ENCODE results near the gene PRKACB. TPM values are rescaled to one million over a fixed set of nuclear protein-coding genes. Genes with fewer than 3 reads are reported as not detected.

PRKACB gene
- total RNA-seq, 1 experiment from 2014 or later = 135 TPM

DNA sequence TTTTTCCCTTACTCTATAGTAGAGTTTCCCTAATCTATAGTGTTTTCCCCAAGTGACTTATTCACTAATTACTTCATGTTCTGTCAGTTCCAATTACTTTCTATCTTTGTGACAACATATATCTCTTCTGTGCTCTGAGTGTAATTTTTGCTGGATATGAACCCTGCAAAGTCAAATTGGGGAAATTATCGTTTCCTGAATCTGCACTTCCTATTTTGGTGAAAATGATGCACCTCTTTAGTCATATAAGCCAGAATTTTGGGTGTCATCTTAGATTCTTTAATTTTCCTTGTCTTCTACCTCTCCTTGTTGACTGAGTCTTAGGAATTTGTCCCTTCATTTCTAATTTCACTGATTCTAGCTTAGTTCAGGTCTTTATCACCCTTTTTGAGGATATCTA, 33.4 kb upstream of the PRKACB start:
- no TSS peak for BruUV-seq (replicated peaks)
- ATAC-seq = no peak
- Histone ChIP-seq H3K4me1 (ENCODE audit: control insufficient read depth in 1 of 2, insufficient read depth in 2 of 2, low read length in 2 of 2) (peaks cover 3 to 9% of the 10 kb centered on the region in 2 experiments), H2AFZ (ENCODE audit: low read depth, low read length, poor library complexity, severe bottlenecking) (no peak overlapping the region), H3K27me3 (ENCODE audit: insufficient read depth, low read length) (no peaks in the 10 kb centered on the region), H3K4me3 (replicated peaks in 1 of 2; ENCODE audit: low read depth in 1 of 2, low read length in 2 of 2) (no peak overlapping the region), H3K9me2 (ENCODE audit: insufficient read depth) (no peaks in the 10 kb centered on the region), H3K4me2 (ENCODE audit: low read length) (no peak overlapping the region), H4K20me1 (ENCODE audit: insufficient read depth) (no peaks in the 10 kb centered on the region), H3K27ac (ENCODE audit: low read depth, low read length) (no peak overlapping the region), H3K9ac (ENCODE audit: low read length) (no peak overlapping the region), H3K36me3 (ENCODE audit: control insufficient read depth in 1 of 2, insufficient read depth in 2 of 2, low read length in 2 of 2) (no peaks in the 10 kb centered on the region), H3K79me2 (ENCODE audit: insufficient read depth, low read length) (no peaks in the 10 kb centered on the region), H3K9me3 (ENCODE audit: control insufficient read depth in 1 of 2, insufficient read depth in 1 of 2, low read depth in 1 of 2, low read length in 2 of 2) (no peaks in the 10 kb centered on the region)
- ChIA-PET CTCF (no interaction called here), POLR2A (no interaction called here), RAD21 (ENCODE audit: low non-redundant PET in 1 of 2, low total read pairs in 2 of 2, uncharacterized antibody in 2 of 2, unreplicated experiment in 2 of 2) (no interaction called here)
- TF ChIP-seq ZFX (IDR thresholded peaks at IDR 0.05) (no peak), SP1 (IDR thresholded peaks at IDR 0.05; ENCODE audit: low read depth) (no peak), ZNF274 (IDR thresholded peaks at IDR 0.05; ENCODE audit: low read depth, low read length) (no peak), CTCF (IDR thresholded peaks at IDR 0.05 in 2 of 3, conservative IDR thresholded peaks at IDR 0.05 in 1 of 3; ENCODE audit: borderline replicate concordance in 1 of 3, insufficient read depth in 1 of 3, low read depth in 2 of 3, low read length in 2 of 3) (no peak)
- TF ChIP-seq, protein P1, sequence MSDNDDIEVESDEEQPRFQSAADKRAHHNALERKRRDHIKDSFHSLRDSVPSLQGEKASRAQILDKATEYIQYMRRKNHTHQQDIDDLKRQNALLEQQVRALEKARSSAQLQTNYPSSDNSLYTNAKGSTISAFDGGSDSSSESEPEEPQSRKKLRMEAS (IDR thresholded peaks at IDR 0.05) = no peak
- no peak for DNase-seq (ENCODE audit: low read depth, low spot score)
- intact Hi-C loops (cut with micrococcal nuclease) = no loop called here

DNA sequence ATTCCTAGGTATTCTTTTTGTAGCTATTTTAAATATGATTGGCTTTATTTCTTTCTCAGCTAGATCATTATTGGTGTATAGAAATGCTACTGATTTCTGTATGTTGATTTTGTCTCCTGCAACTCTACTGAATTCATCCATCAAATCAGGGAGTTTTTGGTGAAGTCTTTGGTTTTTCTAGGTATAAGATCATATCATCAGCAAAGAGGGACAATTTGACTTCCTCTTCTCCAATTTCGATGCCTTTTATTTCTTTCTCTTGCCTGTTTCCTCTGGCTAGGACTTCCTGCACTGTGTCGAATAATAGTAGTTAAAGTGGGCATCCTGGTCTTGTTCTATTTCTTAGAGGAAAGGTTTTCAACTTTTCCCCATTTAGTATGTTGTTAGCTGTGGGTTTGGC, 27.5 kb upstream of the PRKACB start:
- Histone ChIP-seq H3K9me3 (ENCODE audit: control insufficient read depth in 1 of 2, insufficient read depth in 1 of 2, low read depth in 1 of 2, low read length in 2 of 2) (no peaks in the 10 kb centered on the region), H4K20me1 (ENCODE audit: insufficient read depth) (no peaks in the 10 kb centered on the region), H3K9me2 (ENCODE audit: insufficient read depth) (no peaks in the 10 kb centered on the region), H3K79me2 (ENCODE audit: insufficient read depth, low read length) (no peaks in the 10 kb centered on the region), H3K4me2 (ENCODE audit: low read length) (no peak overlapping the region), H3K36me3 (ENCODE audit: control insufficient read depth in 1 of 2, insufficient read depth in 2 of 2, low read length in 2 of 2) (no peaks in the 10 kb centered on the region), H3K27ac (ENCODE audit: low read depth, low read length) (no peak overlapping the region), H2AFZ (ENCODE audit: low read depth, low read length, poor library complexity, severe bottlenecking) (no peak overlapping the region), H3K27me3 (ENCODE audit: insufficient read depth, low read length) (no peaks in the 10 kb centered on the region), H3K4me3 (replicated peaks in 1 of 2; ENCODE audit: low read depth in 1 of 2, low read length in 2 of 2) (no peak overlapping the region), H3K4me1 (ENCODE audit: control insufficient read depth in 1 of 2, insufficient read depth in 2 of 2, low read length in 2 of 2) (0 out of 4 replicates have a peak, but pooled peaks cover 0 to under 1% of the 10 kb centered on the region in 2 experiments), H3K9ac (ENCODE audit: low read length) (no peak overlapping the region)
- RAD21 ChIA-PET (ENCODE audit: low non-redundant PET in 1 of 2, low total read pairs in 2 of 2, uncharacterized antibody in 2 of 2, unreplicated experiment in 2 of 2) = no interaction called here
- intact Hi-C loops (cut with micrococcal nuclease) = loop anchor here (5.0 kb wide), 1 partner anchor 119 kb away; the partner anchor contains the start of gene TTLL7
- POLR2A ChIA-PET = no interaction called here
- no peak for DNase-seq (ENCODE audit: low read depth, low spot score)
- BruUV-seq (replicated peaks) = no TSS peak
- no peak for ATAC-seq
- CTCF ChIA-PET = no interaction called here
- TF ChIP-seq YY1 (IDR thresholded peaks at IDR 0.05; ENCODE audit: extremely low read depth, insufficient replicate concordance, low read depth, low read length) (no peak), ZBTB33 (IDR thresholded peaks at IDR 0.05; ENCODE audit: extremely low read depth, insufficient replicate concordance, low read length) (no peak), EZH2 (IDR thresholded peaks at IDR 0.05) (no peak), TCF7L2 (IDR thresholded peaks at IDR 0.05; ENCODE audit: borderline replicate concordance, extremely low read depth, insufficient read depth, insufficient read length) (no peak), ZNF274 (IDR thresholded peaks at IDR 0.05; ENCODE audit: low read depth, low read length) (no peak), SRF (IDR thresholded peaks at IDR 0.05; ENCODE audit: low read depth) (no peak), JUND (IDR thresholded peaks at IDR 0.05) (no peak)
- TF ChIP-seq, protein P1 (IDR thresholded peaks at IDR 0.05) = no peak

All from HCT116 (cell line).